SU-DHL-6 (cell line): ENCODE measurements around the gene VAPA.

ENCODE experiments used
- H2AFZ ChIP-seq: fragments of 200-600 bp; sonication (generic); 2 replicates; pipeline ENCODE4 v1.6.1; 2014; ENCODE audit warnings: low read depth, mild to moderate bottlenecking, moderate library complexity, mixed read lengths, antibody characterized with exemption, low read length; ENCODE audit not compliant: severe bottlenecking
- H3F3A ChIP-seq: fragments of 200-600 bp; shearing (Covaris generic); 2 replicates; pipeline ENCODE4 v1.6.0; 2016; ENCODE audit warnings: antibody characterized with exemption, mild to moderate bottlenecking; ENCODE audit not compliant: insufficient read depth
- H3K27ac ChIP-seq: fragments of 200-600 bp; sonication (generic); 2 replicates; pipeline ENCODE4 v1.5.1; 2016; ENCODE audit warnings: low read depth, mild to moderate bottlenecking, low read length, moderate library complexity, mixed read lengths
- H3K27me3 ChIP-seq: fragments of 200-600 bp; sonication (generic), shearing (Covaris generic); 2 replicates; pipeline ENCODE4 v1.6.0; 2014; ENCODE audit warnings: mild to moderate bottlenecking, low read length
- H3K36me3 ChIP-seq: fragments of 200-600 bp; sonication (generic); 2 replicates; pipeline ENCODE4 v1.6.1; 2014; ENCODE audit warnings: mild to moderate bottlenecking, low read length, mixed read lengths
- H3K4me2 ChIP-seq: fragments of 300-600, 200-600 bp; shearing (Covaris generic), sonication (generic); 2 replicates; pipeline ENCODE4 v1.6.0; 2014; ENCODE audit warnings: low read length, low read depth, mild to moderate bottlenecking; ENCODE audit not compliant: poor library complexity, severe bottlenecking
- H3K4me3 ChIP-seq: fragments of 200-600 bp; sonication (generic); 2 replicates; pipeline ENCODE4 v1.5.1; 2014; ENCODE audit warnings: antibody characterized with exemption, low read length, mild to moderate bottlenecking, mixed read lengths; ENCODE audit not compliant: insufficient read depth, poor library complexity, severe bottlenecking
- H3K79me2 ChIP-seq: fragments of 200-600 bp; sonication (generic); 2 replicates; pipeline ENCODE4 v1.6.1; 2014; ENCODE audit warnings: mild to moderate bottlenecking, low read length, moderate library complexity; ENCODE audit not compliant: insufficient read depth
- H3K9ac ChIP-seq: fragments of 200-600 bp; sonication (generic); 2 replicates; pipeline ENCODE4 v1.7.0; 2014; ENCODE audit warnings: mild to moderate bottlenecking, low read length
- H3K9me2 ChIP-seq: fragments of 200-600 bp; sonication (generic); replicated peaks from 2 replicates; pipeline ENCODE4 v1.6.1; 2014; ENCODE audit warnings: low read length; ENCODE audit not compliant: insufficient read depth
- H3K9me3 ChIP-seq: fragments of 200-600 bp; sonication (generic); 2 replicates; pipeline ENCODE4 v1.6.1; 2014; ENCODE audit warnings: low read length, mixed read lengths; ENCODE audit not compliant: insufficient read depth
- H4K20me1 ChIP-seq: fragments of 200-600 bp; sonication (generic); 2 replicates; pipeline ENCODE4 v1.6.1; 2014; ENCODE audit warnings: low read depth, mild to moderate bottlenecking, antibody characterized with exemption, low read length, moderate library complexity, mixed read lengths
- CTCF ChIP-seq: fragments of 200-600 bp; sonication (generic); IDR thresholded peaks from one replicate; pipeline ENCODE4 v1.5.1; 2017; ENCODE audit warnings: antibody characterized with exemption, mild to moderate bottlenecking, low read length, moderate library complexity; ENCODE audit not compliant: insufficient read depth, poor library complexity, severe bottlenecking
- EZH2phosphoT487 ChIP-seq: fragments of 200-600 bp; sonication (generic), shearing (Covaris generic); conservative IDR thresholded peaks from 2 replicates; pipeline ENCODE4 v1.6.1; 2018; ENCODE audit warnings: mild to moderate bottlenecking, antibody characterized with exemption, low read length, moderate library complexity, mixed read lengths

VAPA gene

GRCh38 chr18:9916077-9916639 is 2.3 kb downstream of the VAPA start:
- peak overlapping the region; percentile 20; the same call in 1 of the 2 replicates for H3K27ac ChIP-seq
- H3K9ac ChIP-seq = peak overlapping the region; percentile 96
- H3K36me3 ChIP-seq = no peaks in the 10 kb centered on the region
- peak overlapping the region; percentile 61 for H3K4me3 ChIP-seq
- 0 out of 2 replicates have a peak, but pooled peaks cover 7% of the 10 kb centered on the region for H3F3A ChIP-seq
- no peak overlapping the region for H2AFZ ChIP-seq
- peaks cover 71% of the 10 kb centered on the region for H3K79me2 ChIP-seq
- no peaks in the 10 kb centered on the region for H3K27me3 ChIP-seq
- peak overlapping the region; percentile 91 for H3K4me2 ChIP-seq
- peaks cover 55% of the 10 kb centered on the region for H4K20me1 ChIP-seq
- H3K9me3 ChIP-seq = no peaks in the 10 kb centered on the region
- no peaks in the 10 kb centered on the region for H3K9me2 ChIP-seq
- TF ChIP-seq CTCF (no peak), EZH2phosphoT487 (no peak)

GRCh38 chr18:9916808-9917207 is 3.0 kb downstream of the VAPA start:
- H3K9ac ChIP-seq = peak overlapping the region; percentile 96; the same call in 1 of the 2 replicates
- H2AFZ ChIP-seq = no peak overlapping the region
- no peak overlapping the region for H3K27ac ChIP-seq
- H3K79me2 ChIP-seq = peaks cover 77% of the 10 kb centered on the region
- peak overlapping the region; percentile 91 for H3K4me2 ChIP-seq
- H3K4me3 ChIP-seq = peak overlapping the region; percentile 61
- no peaks in the 10 kb centered on the region for H3K9me3 ChIP-seq
- H3K36me3 ChIP-seq = no peaks in the 10 kb centered on the region
- no peaks in the 10 kb centered on the region for H3K9me2 ChIP-seq
- peaks cover 60% of the 10 kb centered on the region for H4K20me1 ChIP-seq
- 0 out of 2 replicates have a peak, but pooled peaks cover 7% of the 10 kb centered on the region for H3F3A ChIP-seq
- TF ChIP-seq EZH2phosphoT487 (no peak), CTCF (no peak)
- no peaks in the 10 kb centered on the region for H3K27me3 ChIP-seq

- Histone ChIP-seq H3K27me3 (no peaks in the 10 kb centered on the region), H3K4me3 (no peak overlapping the region), H3F3A (0 out of 2 replicates have a peak, but pooled peaks cover 7% of the 10 kb centered on the region), H3K36me3 (no peaks in the 10 kb centered on the region), H3K27ac (no peak overlapping the region), H3K4me2 (peak overlapping the region; percentile 91), H2AFZ (no peak overlapping the region), H3K9me3 (no peaks in the 10 kb centered on the region), H3K9me2 (no peaks in the 10 kb centered on the region), H4K20me1 (peaks cover 73% of the 10 kb centered on the region), H3K9ac (peak overlapping the region; percentile 17; the same call in 1 of the 2 replicates), H3K79me2 (peaks cover 90% of the 10 kb centered on the region)
- TF ChIP-seq CTCF (no peak), EZH2phosphoT487 (no peak)
Measured at GRCh38 chr18:9918016-9918680, 4.3 kb downstream of the VAPA start.
